ENCODE data around the gene CORO1C. TPM values are rescaled to one million over a fixed set of nuclear protein-coding genes. Genes with fewer than 3 reads are reported as not detected.

The CORO1C gene
- total and polyA plus RNA-seq, 2 donors (not counting 3 experiments of a cell fraction or from before 2014, with no cell fraction given) = 150 to 240 TPM

DNA sequence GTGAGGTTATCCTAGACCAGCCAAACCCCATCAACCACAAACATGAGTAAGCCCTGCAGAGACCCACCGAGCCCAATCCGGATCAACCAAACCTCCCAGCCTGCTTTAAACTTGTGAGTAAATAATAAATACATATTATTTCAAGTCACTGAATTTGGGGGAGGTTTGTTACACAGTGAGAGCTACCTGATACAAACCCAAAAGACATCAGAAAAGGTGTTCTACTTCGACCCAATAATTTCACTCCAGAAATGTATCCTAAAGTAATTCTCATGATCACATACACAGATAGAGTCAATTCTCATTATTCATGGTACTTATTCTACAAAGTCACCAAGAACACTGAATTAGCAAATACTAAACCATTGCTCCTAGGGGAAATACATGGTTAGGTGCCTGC is 16.2 kb upstream of the CORO1C start:
- no peak overlapping the region for H2AFZ ChIP-seq (ENCODE audit: low read depth, low read length)
- FAIRE-seq (no peak), DNase-seq (ENCODE audit: low read depth, low spot score) (no peak)
- H3K36me3 ChIP-seq (ENCODE audit: control insufficient read depth in 2 of 2, extremely low read depth in 1 of 2, insufficient read depth in 2 of 2, low read length in 2 of 2) = no peaks in the 10 kb centered on the region
- no peaks in the 10 kb centered on the region for H3K9me1 ChIP-seq (replicated peaks; ENCODE audit: control insufficient read depth, extremely low read depth, insufficient read depth, low read length)
- no peak for TF ChIP-seq MYC (IDR thresholded peaks at IDR 0.05; ENCODE audit: low read depth, low read length)
- TF ChIP-seq GATA2 (IDR thresholded peaks at IDR 0.05; ENCODE audit: insufficient read depth, insufficient read length, low read depth, low read length) = no peak
- no peak for TF ChIP-seq POLR2A (IDR thresholded peaks at IDR 0.05; ENCODE audit: low read depth, low read length)
- no peak for TF ChIP-seq JUN (IDR thresholded peaks at IDR 0.05; ENCODE audit: borderline replicate concordance, insufficient read depth, insufficient read length, low read depth)
- no peak for TF ChIP-seq POLR2AphosphoS5 (IDR thresholded peaks at IDR 0.05; ENCODE audit: insufficient read depth, low read depth, low read length)
- no peak for TF ChIP-seq FOS (IDR thresholded peaks at IDR 0.05; ENCODE audit: borderline replicate concordance, insufficient read depth, low read length)
- TF ChIP-seq, protein P1, sequence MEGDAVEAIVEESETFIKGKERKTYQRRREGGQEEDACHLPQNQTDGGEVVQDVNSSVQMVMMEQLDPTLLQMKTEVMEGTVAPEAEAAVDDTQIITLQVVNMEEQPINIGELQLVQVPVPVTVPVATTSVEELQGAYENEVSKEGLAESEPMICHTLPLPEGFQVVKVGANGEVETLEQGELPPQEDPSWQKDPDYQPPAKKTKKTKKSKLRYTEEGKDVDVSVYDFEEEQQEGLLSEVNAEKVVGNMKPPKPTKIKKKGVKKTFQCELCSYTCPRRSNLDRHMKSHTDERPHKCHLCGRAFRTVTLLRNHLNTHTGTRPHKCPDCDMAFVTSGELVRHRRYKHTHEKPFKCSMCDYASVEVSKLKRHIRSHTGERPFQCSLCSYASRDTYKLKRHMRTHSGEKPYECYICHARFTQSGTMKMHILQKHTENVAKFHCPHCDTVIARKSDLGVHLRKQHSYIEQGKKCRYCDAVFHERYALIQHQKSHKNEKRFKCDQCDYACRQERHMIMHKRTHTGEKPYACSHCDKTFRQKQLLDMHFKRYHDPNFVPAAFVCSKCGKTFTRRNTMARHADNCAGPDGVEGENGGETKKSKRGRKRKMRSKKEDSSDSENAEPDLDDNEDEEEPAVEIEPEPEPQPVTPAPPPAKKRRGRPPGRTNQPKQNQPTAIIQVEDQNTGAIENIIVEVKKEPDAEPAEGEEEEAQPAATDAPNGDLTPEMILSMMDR (IDR thresholded peaks at IDR 0.05; ENCODE audit: extremely low read depth in 1 of 2, insufficient read depth in 1 of 2, low read depth in 1 of 2, low read length in 2 of 2) = no peak
- TF ChIP-seq, protein P2, sequence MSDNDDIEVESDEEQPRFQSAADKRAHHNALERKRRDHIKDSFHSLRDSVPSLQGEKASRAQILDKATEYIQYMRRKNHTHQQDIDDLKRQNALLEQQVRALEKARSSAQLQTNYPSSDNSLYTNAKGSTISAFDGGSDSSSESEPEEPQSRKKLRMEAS (IDR thresholded peaks at IDR 0.05; ENCODE audit: insufficient read depth, insufficient read length) = no peak
- TF ChIP-seq EZH2 (IDR thresholded peaks at IDR 0.05; ENCODE audit: borderline replicate concordance, low read depth, low read length, severe bottlenecking) = no peak
- H3K4me1 ChIP-seq (ENCODE audit: control insufficient read depth, extremely low read depth, insufficient read depth, low read length) = no peaks in the 10 kb centered on the region
- H3K4me2 ChIP-seq (ENCODE audit: insufficient read depth, low read length) = no peak overlapping the region
- H3K27me3 ChIP-seq (ENCODE audit: control insufficient read depth in 2 of 2, insufficient read depth in 2 of 2, low read length in 2 of 2) = no peaks in the 10 kb centered on the region
- intact Hi-C loops (cut with micrococcal nuclease) = no loop called here
- H3K9me3 ChIP-seq (replicated peaks; ENCODE audit: control insufficient read depth, insufficient read depth, low read length) = no peaks in the 10 kb centered on the region
- CTCF ChIA-PET = interaction anchor here (1.1 kb wide), 1 partner anchor 14 kb away, joined by 3 read pairs; no protein-coding TSS in a partner anchor
- no peak overlapping the region for H3K27ac ChIP-seq (ENCODE audit: insufficient read depth, low read depth, low read length)
- H3K79me2 ChIP-seq (ENCODE audit: control insufficient read depth, insufficient read depth, low read length) = no peaks in the 10 kb centered on the region
- dilution Hi-C loops (cut with MboI; ENCODE audit: extremely low pct_ligation_motif_present, low sequenced_read_pairs) = no loop called here
- POLR2A ChIA-PET = no interaction called here
- H3K4me3 ChIP-seq (replicated peaks in 1 of 3; ENCODE audit: insufficient read depth in 1 of 3, low read depth in 1 of 3, low read length in 3 of 3) = no peak overlapping the region
- BruUV-seq (replicated peaks) = no TSS peak
- H3K9ac ChIP-seq (replicated peaks; ENCODE audit: extremely low read depth, insufficient read depth, low read length) = no peak overlapping the region
- H4K20me1 ChIP-seq (replicated peaks; ENCODE audit: control insufficient read depth, extremely low read depth, insufficient read depth, low read length) = no peaks in the 10 kb centered on the region

Measured in endothelial cell of umbilical vein (primary cell).